Choroid plexus epithelial cell (primary cell): ENCODE measurements around the gene FAR2.
"Not testable (repeated sequence)": the region's sequence is repeated elsewhere in the genome, so short reads cannot be mapped to it uniquely, and the experiment has no call there.

ENCODE experiments used
- DNase-seq: peaks from one replicate; pipeline ENCODE4 v3.0.0-alpha.2; 2010; ENCODE audit warnings: low read depth
- H3K4me3 ChIP-seq: 2 replicates; pipeline ENCODE4 v1.5.1; 2011; ENCODE audit warnings: low read depth, mild to moderate bottlenecking, control low read depth, low read length, moderate library complexity
- CTCF ChIP-seq: conservative IDR thresholded peaks from 2 replicates; pipeline ENCODE4 v1.5.1; 2011; ENCODE audit warnings: low read depth, mild to moderate bottlenecking, control low read depth, inconsistent platforms, low read length, moderate library complexity

The FAR2 gene

GRCh38 chr12:29244159-29244765, 95.2 kb downstream of the FAR2 start:
- DNase-seq: no peak
- TF ChIP-seq CTCF: no peak
- H3K4me3 ChIP-seq: no peak overlapping the region

- TF ChIP-seq CTCF: no peak
- H3K4me3 ChIP-seq: no peak overlapping the region
- no peak for DNase-seq
Measured at GRCh38 chr12:29245246-29245645, 96.2 kb downstream of the FAR2 start.

- H3K4me3 ChIP-seq: no peak overlapping the region
- no peak for TF ChIP-seq CTCF
- DNase-seq: no peak
Measured at GRCh38 chr12:29249930-29250329, 100.9 kb downstream of the FAR2 start.

- DNase-seq: no peak
- no peak overlapping the region for H3K4me3 ChIP-seq
- no peak for TF ChIP-seq CTCF
Measured at GRCh38 chr12:29253906-29254625, 105.0 kb downstream of the FAR2 start.

GRCh38 chr12:29255042-29255441, 106.0 kb downstream of the FAR2 start:
- no peak for TF ChIP-seq CTCF
- no peak overlapping the region for H3K4me3 ChIP-seq
- no peak for DNase-seq

- DNase-seq: no peak
Measured at GRCh38 chr12:29256598-29256997, 107.5 kb downstream of the FAR2 start.

GRCh38 chr12:29257687-29258086, 108.6 kb downstream of the FAR2 start:
- H3K4me3 ChIP-seq, DNase-seq: not testable (repeated sequence)

More at GRCh38 chr12:29256598-29256997, 107.5 kb downstream of the FAR2 start:
- no peak for TF ChIP-seq CTCF
- no peak overlapping the region for H3K4me3 ChIP-seq
